Loucy (cell line): Measurements from ENCODE around the gene AP5B1.
"Not testable (repeated sequence)": the region's sequence is repeated elsewhere in the genome, so short reads cannot be mapped to it uniquely, and the experiment has no call there.

Experiments used
- H2AFZ ChIP-seq: fragments of 200-600 bp; sonication (generic); 2 replicates; pipeline ENCODE4 v1.6.0; 2016; ENCODE audit warnings: antibody characterized with exemption, mild to moderate bottlenecking, low read length, moderate library complexity
- H3F3A ChIP-seq: fragments of 200-600 bp; 2 replicates; pipeline ENCODE4 v1.6.0; 2016; ENCODE audit warnings: antibody characterized with exemption, low read depth, mild to moderate bottlenecking
- H3K27me3 ChIP-seq: fragments of 200-600 bp; sonication (generic); 2 replicates; pipeline ENCODE4 v1.6.1; 2014; ENCODE audit warnings: low read length, mild to moderate bottlenecking; ENCODE audit not compliant: insufficient read depth, poor library complexity, severe bottlenecking
- H3K36me3 ChIP-seq: fragments of 200-600 bp; sonication (generic); 2 replicates; pipeline ENCODE4 v1.6.1; 2016; ENCODE audit warnings: low read length; ENCODE audit not compliant: insufficient read depth
- H3K4me1 ChIP-seq: fragments of 200-600 bp; sonication (generic); 2 replicates; pipeline ENCODE4 v1.5.1; 2014; ENCODE audit warnings: low read length, mild to moderate bottlenecking; ENCODE audit not compliant: insufficient read depth, poor library complexity, severe bottlenecking
- H3K4me2 ChIP-seq: fragments of 200-600 bp; sonication (generic); 2 replicates; pipeline ENCODE4 v1.6.0; 2014; ENCODE audit warnings: antibody characterized with exemption, low read length, low read depth, mild to moderate bottlenecking; ENCODE audit not compliant: poor library complexity, severe bottlenecking
- H3K4me3 ChIP-seq: fragments of 200-600 bp; sonication (generic); 2 replicates; pipeline ENCODE4 v1.5.1; 2014; ENCODE audit warnings: low read length, mild to moderate bottlenecking, mixed read lengths; ENCODE audit not compliant: poor library complexity, severe bottlenecking
- H3K79me2 ChIP-seq: fragments of 200-600 bp; sonication (generic); 2 replicates; pipeline ENCODE4 v1.6.1; 2014; ENCODE audit warnings: low read length; ENCODE audit not compliant: insufficient read depth
- H3K9ac ChIP-seq: fragments of 200-600 bp; sonication (generic); 2 replicates; pipeline ENCODE4 v1.6.0; 2014; ENCODE audit warnings: mild to moderate bottlenecking, low read depth, low read length, moderate library complexity; ENCODE audit not compliant: poor library complexity, severe bottlenecking
- H3K9me2 ChIP-seq: fragments of 200-600 bp; sonication (generic); replicated peaks from 2 replicates; pipeline ENCODE4 v1.6.1; 2016; ENCODE audit warnings: low read depth, low read length, mixed read lengths
- H3K9me3 ChIP-seq: fragments of 200-600 bp; sonication (generic); 2 replicates; pipeline ENCODE4 v1.6.1; 2014; ENCODE audit warnings: mild to moderate bottlenecking, antibody characterized with exemption, low read length, low read depth; ENCODE audit not compliant: insufficient read depth
- H4K20me1 ChIP-seq: fragments of 200-600 bp; sonication (generic); 2 replicates; pipeline ENCODE4 v1.6.0; 2014; ENCODE audit warnings: antibody characterized with exemption, low read length, mild to moderate bottlenecking; ENCODE audit not compliant: insufficient read depth, poor library complexity, severe bottlenecking
- CTCF ChIP-seq: fragments of 200-600 bp; sonication (generic); conservative IDR thresholded peaks from 2 replicates; pipeline ENCODE4 v1.5.1; 2014; ENCODE audit warnings: mild to moderate bottlenecking, antibody characterized with exemption, low read length
- EZH2phosphoT487 ChIP-seq: fragments of 200-600 bp; IDR thresholded peaks from 2 replicates; pipeline ENCODE4 v1.6.1; 2018; ENCODE audit warnings: antibody characterized with exemption, mild to moderate bottlenecking, moderate library complexity, borderline replicate concordance

The AP5B1 gene

GRCh38 chr11:65770951-65771567 is 9.7 kb downstream of the AP5B1 start:
- no peak overlapping the region for H3K4me2 ChIP-seq
- no peak overlapping the region for H3K4me3 ChIP-seq
- no peak for TF ChIP-seq EZH2phosphoT487
- no peak for TF ChIP-seq CTCF
- no peak overlapping the region for H3K9ac ChIP-seq
- no peaks in the 10 kb centered on the region for H3F3A ChIP-seq
- no peaks in the 10 kb centered on the region for H4K20me1 ChIP-seq
- no peaks in the 10 kb centered on the region for H3K9me2 ChIP-seq
- no peaks in the 10 kb centered on the region for H3K27me3 ChIP-seq
- no peaks in the 10 kb centered on the region for H3K4me1 ChIP-seq
- H3K79me2 ChIP-seq: no peaks in the 10 kb centered on the region
- H2AFZ ChIP-seq: no peak overlapping the region
- no peaks in the 10 kb centered on the region for H3K9me3 ChIP-seq
- H3K36me3 ChIP-seq: no peaks in the 10 kb centered on the region

GRCh38 chr11:65767806-65768205 is 13.0 kb downstream of the AP5B1 start:
- not testable (repeated sequence) for H3K4me1 ChIP-seq, H3K27me3 ChIP-seq, H3K36me3 ChIP-seq, H3K9ac ChIP-seq, H3K9me3 ChIP-seq, H4K20me1 ChIP-seq, H3K9me2 ChIP-seq, H2AFZ ChIP-seq, H3F3A ChIP-seq, H3K79me2 ChIP-seq, H3K4me2 ChIP-seq, H3K4me3 ChIP-seq

GRCh38 chr11:65767406-65767805 is 13.4 kb downstream of the AP5B1 start:
- no peaks in the 10 kb centered on the region for H3K9me2 ChIP-seq
- no peak overlapping the region for H3K4me3 ChIP-seq
- H3K4me1 ChIP-seq: no peaks in the 10 kb centered on the region
- H3F3A ChIP-seq: no peaks in the 10 kb centered on the region
- no peak overlapping the region for H3K9ac ChIP-seq
- no peaks in the 10 kb centered on the region for H3K79me2 ChIP-seq
- no peak overlapping the region for H3K4me2 ChIP-seq
- H3K36me3 ChIP-seq: no peaks in the 10 kb centered on the region
- H4K20me1 ChIP-seq: no peaks in the 10 kb centered on the region
- H3K9me3 ChIP-seq: no peaks in the 10 kb centered on the region
- no peak overlapping the region for H2AFZ ChIP-seq
- no peaks in the 10 kb centered on the region for H3K27me3 ChIP-seq
- TF ChIP-seq CTCF (no peak), EZH2phosphoT487 (no peak)

- H3K9me3 ChIP-seq: no peaks in the 10 kb centered on the region
- no peaks in the 10 kb centered on the region for H4K20me1 ChIP-seq
- H3K4me3 ChIP-seq: no peak overlapping the region
- no peak overlapping the region for H3K9ac ChIP-seq
- no peaks in the 10 kb centered on the region for H3K79me2 ChIP-seq
- no peak overlapping the region for H3K4me2 ChIP-seq
- no peaks in the 10 kb centered on the region for H3F3A ChIP-seq
- H2AFZ ChIP-seq: no peak overlapping the region
- H3K27me3 ChIP-seq: no peaks in the 10 kb centered on the region
- no peak for TF ChIP-seq CTCF
- no peaks in the 10 kb centered on the region for H3K36me3 ChIP-seq
- no peaks in the 10 kb centered on the region for H3K9me2 ChIP-seq
- no peaks in the 10 kb centered on the region for H3K4me1 ChIP-seq
Observed at GRCh38 chr11:65766535-65766934, 14.2 kb downstream of the AP5B1 start.
